HEK293 (cell line): ENCODE results near the gene GMDS.

Experiments
- CTCF ChIA-PET: fragments of 350-600 bp; formaldehyde crosslinking; extraction: SDS; loops from one replicate; lab custom pipeline; 2021; ENCODE audit warnings: antibody characterized with exemption; lab: Yijun Ruan, JAX
- POLR2A ChIA-PET: fragments of 300-600 bp; formaldehyde crosslinking; extraction: SDS; loops from one replicate; lab custom pipeline; 2020; ENCODE audit warnings: antibody characterized with exemption, inconsistent platforms; lab: Yijun Ruan, JAX
- H3K27ac ChIP-seq: fragments of 200-500 bp; sonication (Bioruptor generic); 2 replicates; pipeline ENCODE4 v1.5.1; 2014; ENCODE audit warnings: low read depth, low read length, control low read depth, inconsistent platforms; ENCODE audit errors: extremely low read depth
- H3K36me3 ChIP-seq, 2 experiments: fragments of 200-500 bp in 1 of 2; sonication (Bioruptor generic) in 1 of 2; 1 replicate in 1 of 2; 2 replicates in 1 of 2; pipeline ENCODE4 v1.5.1; 2014 to 2017; ENCODE audit warnings: inconsistent platforms in 2 of 2, low read length in 2 of 2; ENCODE audit not compliant: control insufficient read depth in 2 of 2, insufficient read depth in 1 of 2
- H3K4me1 ChIP-seq: fragments of 200-500 bp; sonication (Bioruptor generic); 2 replicates; pipeline ENCODE4 v1.5.1; 2014; ENCODE audit warnings: mild to moderate bottlenecking, low read length, inconsistent platforms; ENCODE audit not compliant: control insufficient read depth, insufficient read depth
- H3K4me3 ChIP-seq: 2 replicates; pipeline ENCODE4 v1.5.1; 2011; ENCODE audit warnings: low read depth, mild to moderate bottlenecking, control low read depth, low read length, moderate library complexity
- H3K9me3 ChIP-seq: fragments of 200-500 bp; sonication (Bioruptor generic); 2 replicates; pipeline ENCODE4 v1.5.1; 2014; ENCODE audit warnings: low read depth, low read length, inconsistent platforms; ENCODE audit not compliant: control insufficient read depth, insufficient read depth
- GLI2 ChIP-seq: fragments of 450-650 bp; formaldehyde crosslinking; IDR thresholded peaks from 2 replicates; pipeline ENCODE4; 2017; ENCODE audit warnings: missing biosample characterization, missing genetic modification characterization, low read depth, borderline replicate concordance
- KLF16 ChIP-seq: fragments of 450-650 bp; formaldehyde crosslinking; IDR thresholded peaks from 2 replicates; pipeline ENCODE4 v1.5.1; 2017; ENCODE audit warnings: missing biosample characterization, missing genetic modification characterization
- KLF8 ChIP-seq: fragments of 450-650 bp; formaldehyde crosslinking; IDR thresholded peaks from 2 replicates; pipeline ENCODE4 v1.5.1; 2016; ENCODE audit warnings: missing biosample characterization, missing genetic modification characterization
- SP2 ChIP-seq: fragments of 450-650 bp; formaldehyde crosslinking; IDR thresholded peaks from 2 replicates; pipeline ENCODE4 v1.5.1; 2016; ENCODE audit warnings: missing biosample characterization, missing genetic modification characterization
- ZNF138 ChIP-seq: fragments of 450-650 bp; formaldehyde crosslinking; IDR thresholded peaks from 2 replicates; pipeline ENCODE4 v1.5.1; 2016; ENCODE audit warnings: missing biosample characterization, missing genetic modification characterization, borderline replicate concordance
- ZNF274 ChIP-seq, 2 experiments: fragments of 200-500 bp in 1 of 2; fragments of 450-650 bp in 1 of 2; sonication (Bioruptor generic) in 1 of 2; formaldehyde crosslinking in 1 of 2; IDR thresholded peaks; 2 replicates each; pipeline versions ENCODE4 v1.5.1 to v1.6.1; 2014 to 2016; ENCODE audit warnings: borderline replicate concordance in 1 of 2, inconsistent platforms in 1 of 2, low read length in 1 of 2, missing biosample characterization in 1 of 2, missing genetic modification characterization in 1 of 2
- ZNF37A ChIP-seq: fragments of 450-650 bp; IDR thresholded peaks from 2 replicates; pipeline ENCODE4 v1.5.1; 2018; ENCODE audit warnings: missing biosample characterization, missing genetic modification characterization
- ZNF394 ChIP-seq: fragments of 450-650 bp; formaldehyde crosslinking; IDR thresholded peaks from 2 replicates; pipeline ENCODE4 v1.5.1; 2016; ENCODE audit warnings: missing biosample characterization, missing genetic modification characterization, mild to moderate bottlenecking, moderate library complexity, borderline replicate concordance
- ZNF404 ChIP-seq: fragments of 450-650 bp; formaldehyde crosslinking; IDR thresholded peaks from 2 replicates; pipeline ENCODE4 v1.5.1; 2017; ENCODE audit warnings: missing biosample characterization, missing genetic modification characterization
- ZNF426 ChIP-seq: fragments of 450-650 bp; formaldehyde crosslinking; IDR thresholded peaks from 2 replicates; pipeline ENCODE4 v1.5.1; 2017; ENCODE audit warnings: missing biosample characterization, missing genetic modification characterization, mild to moderate bottlenecking, inconsistent platforms, moderate library complexity
- ZNF473 ChIP-seq: fragments of 450-650 bp; formaldehyde crosslinking; IDR thresholded peaks from 2 replicates; pipeline ENCODE4 v1.5.1; 2017; ENCODE audit warnings: missing biosample characterization, missing genetic modification characterization
- ZNF624 ChIP-seq: fragments of 450-650 bp; formaldehyde crosslinking; IDR thresholded peaks from 2 replicates; pipeline ENCODE4 v1.5.1; 2017; ENCODE audit warnings: missing biosample characterization, missing genetic modification characterization
- ZNF791 ChIP-seq: fragments of 450-650 bp; formaldehyde crosslinking; IDR thresholded peaks from 2 replicates; pipeline ENCODE4 v1.5.1; 2016; ENCODE audit warnings: missing biosample characterization, missing genetic modification characterization
- ZNF843 ChIP-seq: fragments of 450-650 bp; formaldehyde crosslinking; IDR thresholded peaks from 2 replicates; pipeline ENCODE4 v1.5.1; 2016; ENCODE audit warnings: missing biosample characterization, missing genetic modification characterization
- TF ChIP-seq, protein P1 (sequence below): fragments of 450-650 bp; formaldehyde crosslinking; IDR thresholded peaks from 2 replicates; pipeline ENCODE4 v1.5.1; 2017; ENCODE audit warnings: missing biosample characterization, mild to moderate bottlenecking, missing genetic modification characterization, moderate library complexity
- TF ChIP-seq, protein P2 (sequence below): IDR thresholded peaks from 2 replicates; pipeline ENCODE4 v1.6.1; 2011; ENCODE audit warnings: mild to moderate bottlenecking, low read depth, low read length, borderline replicate concordance
- TF ChIP-seq, protein P3 (sequence below): fragments of 450-650 bp; formaldehyde crosslinking; IDR thresholded peaks from 2 replicates; pipeline ENCODE4 v1.5.1; 2016; ENCODE audit warnings: missing biosample characterization, missing genetic modification characterization, low read depth
- TF ChIP-seq, protein P4 (sequence below): fragments of 450-650 bp; formaldehyde crosslinking; IDR thresholded peaks from 2 replicates; pipeline ENCODE4 v1.5.1; 2016; ENCODE audit warnings: missing biosample characterization, missing genetic modification characterization
- TF ChIP-seq, protein P5 (sequence below): fragments of 450-650 bp; IDR thresholded peaks from 2 replicates; pipeline ENCODE4 v1.5.1; 2018; ENCODE audit warnings: missing biosample characterization, mild to moderate bottlenecking, missing genetic modification characterization

GMDS gene

DNA sequence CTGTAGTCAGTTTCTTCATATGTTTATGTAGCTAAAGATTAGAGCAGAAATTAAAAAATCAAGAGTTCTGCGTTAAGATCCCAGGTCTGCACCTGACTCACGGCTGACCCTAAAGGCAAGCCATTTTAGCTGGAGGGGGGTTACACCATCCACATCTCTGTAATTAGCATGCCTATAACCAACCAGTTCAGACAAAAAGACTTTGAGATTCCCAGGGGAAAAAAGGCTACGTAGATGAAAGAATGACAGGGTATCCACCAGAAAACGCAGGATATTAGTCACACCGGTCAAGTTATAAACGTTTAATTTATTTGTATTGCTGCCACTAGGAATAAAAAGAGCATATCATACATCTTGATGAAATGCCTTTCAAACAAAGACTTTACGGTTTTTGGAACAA lies 336.6 kb downstream of the GMDS start:
- no peaks in the 10 kb centered on the region for H3K4me1 ChIP-seq
- POLR2A ChIA-PET = no interaction called here
- CTCF ChIA-PET = interaction anchor here (0.6 to 0.7 kb wide), 2 partner anchors 67 to 104 kb away, joined by 3 read pairs; no protein-coding TSS in a partner anchor
- no peak overlapping the region for H3K4me3 ChIP-seq
- no peaks in the 10 kb centered on the region for H3K36me3 ChIP-seq
- H3K9me3 ChIP-seq = no peaks in the 10 kb centered on the region
- H3K27ac ChIP-seq = no peak overlapping the region
- TF ChIP-seq, protein P1, sequence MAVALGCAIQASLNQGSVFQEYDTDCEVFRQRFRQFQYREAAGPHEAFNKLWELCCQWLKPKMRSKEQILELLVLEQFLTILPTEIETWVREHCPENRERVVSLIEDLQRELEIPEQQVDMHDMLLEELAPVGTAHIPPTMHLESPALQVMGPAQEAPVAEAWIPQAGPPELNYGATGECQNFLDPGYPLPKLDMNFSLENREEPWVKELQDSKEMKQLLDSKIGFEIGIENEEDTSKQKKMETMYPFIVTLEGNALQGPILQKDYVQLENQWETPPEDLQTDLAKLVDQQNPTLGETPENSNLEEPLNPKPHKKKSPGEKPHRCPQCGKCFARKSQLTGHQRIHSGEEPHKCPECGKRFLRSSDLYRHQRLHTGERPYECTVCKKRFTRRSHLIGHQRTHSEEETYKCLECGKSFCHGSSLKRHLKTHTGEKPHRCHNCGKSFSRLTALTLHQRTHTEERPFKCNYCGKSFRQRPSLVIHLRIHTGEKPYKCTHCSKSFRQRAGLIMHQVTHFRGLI (tag by site-specific recombination) = no peak

DNA sequence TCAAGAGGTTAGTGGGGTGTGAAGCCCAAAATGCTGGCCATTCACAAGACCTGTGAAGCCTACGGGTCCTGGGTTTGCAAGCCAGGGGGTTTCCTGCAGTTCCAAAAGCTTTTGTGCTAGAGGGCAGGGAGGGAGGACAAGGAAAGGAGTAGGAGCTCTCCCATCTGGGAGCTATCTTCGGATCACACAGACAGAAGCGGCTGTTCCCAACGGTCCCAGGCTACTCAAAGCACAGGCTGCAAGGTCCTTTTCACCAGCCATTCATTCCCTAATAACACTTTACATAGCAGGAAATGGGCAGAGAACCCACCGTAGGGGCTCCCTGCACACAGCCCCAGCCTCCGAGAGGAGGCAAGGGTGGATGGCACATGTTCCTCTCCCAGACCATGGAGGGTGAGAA lies 338.8 kb downstream of the GMDS start:
- no peak overlapping the region for H3K4me3 ChIP-seq
- TF ChIP-seq ZNF274 (IDR thresholded peaks at IDR 0.05; ENCODE audit: low read length) = no peak
- TF ChIP-seq ZNF274 (tag by site-specific recombination; IDR thresholded peaks at IDR 0.05; ENCODE audit: borderline replicate concordance) = no peak
- ChIA-PET POLR2A (no interaction called here), CTCF (no interaction called here)
- H3K36me3 ChIP-seq = no peaks in the 10 kb centered on the region
- no peaks in the 10 kb centered on the region for H3K9me3 ChIP-seq
- H3K27ac ChIP-seq = no peak overlapping the region
- no peaks in the 10 kb centered on the region for H3K4me1 ChIP-seq

DNA sequence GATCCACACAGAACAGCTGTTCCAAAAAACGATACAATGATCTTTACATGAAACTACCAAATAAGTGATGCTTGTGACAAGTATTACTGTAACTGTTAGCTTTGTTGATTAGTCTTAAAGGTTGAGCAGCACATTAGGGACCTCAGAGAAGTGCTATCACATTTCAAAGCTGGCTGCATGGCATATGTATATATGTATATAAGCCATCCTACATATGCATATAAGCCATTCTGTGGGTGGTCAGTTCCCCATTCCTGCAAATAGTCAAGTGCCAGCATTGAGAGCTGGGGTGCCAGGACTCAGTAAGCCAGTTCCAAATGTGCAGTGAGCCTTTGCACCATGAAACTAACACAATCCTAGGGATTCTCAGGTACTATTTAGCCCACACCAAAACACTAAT lies 339.4 kb downstream of the GMDS start:
- TF ChIP-seq KLF16 (tag by site-specific recombination) (no peak), ZNF394 (no peak), ZNF404 (tag by site-specific recombination) (no peak), ZNF791 (tag by site-specific recombination) (no peak), ZNF843 (tag by site-specific recombination) (no peak), KLF8 (tag by site-specific recombination) (no peak), GLI2 (no peak), ZNF426 (tag by site-specific recombination) (no peak), ZNF37A (tag by site-specific recombination) (no peak), ZNF624 (tag by site-specific recombination) (no peak), SP2 (tag by site-specific recombination) (no peak), ZNF138 (tag by site-specific recombination) (no peak), ZNF473 (tag by site-specific recombination) (no peak)
- TF ChIP-seq, protein P2, sequence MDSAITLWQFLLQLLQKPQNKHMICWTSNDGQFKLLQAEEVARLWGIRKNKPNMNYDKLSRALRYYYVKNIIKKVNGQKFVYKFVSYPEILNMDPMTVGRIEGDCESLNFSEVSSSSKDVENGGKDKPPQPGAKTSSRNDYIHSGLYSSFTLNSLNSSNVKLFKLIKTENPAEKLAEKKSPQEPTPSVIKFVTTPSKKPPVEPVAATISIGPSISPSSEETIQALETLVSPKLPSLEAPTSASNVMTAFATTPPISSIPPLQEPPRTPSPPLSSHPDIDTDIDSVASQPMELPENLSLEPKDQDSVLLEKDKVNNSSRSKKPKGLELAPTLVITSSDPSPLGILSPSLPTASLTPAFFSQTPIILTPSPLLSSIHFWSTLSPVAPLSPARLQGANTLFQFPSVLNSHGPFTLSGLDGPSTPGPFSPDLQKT = no peak
- TF ChIP-seq, protein P3, sequence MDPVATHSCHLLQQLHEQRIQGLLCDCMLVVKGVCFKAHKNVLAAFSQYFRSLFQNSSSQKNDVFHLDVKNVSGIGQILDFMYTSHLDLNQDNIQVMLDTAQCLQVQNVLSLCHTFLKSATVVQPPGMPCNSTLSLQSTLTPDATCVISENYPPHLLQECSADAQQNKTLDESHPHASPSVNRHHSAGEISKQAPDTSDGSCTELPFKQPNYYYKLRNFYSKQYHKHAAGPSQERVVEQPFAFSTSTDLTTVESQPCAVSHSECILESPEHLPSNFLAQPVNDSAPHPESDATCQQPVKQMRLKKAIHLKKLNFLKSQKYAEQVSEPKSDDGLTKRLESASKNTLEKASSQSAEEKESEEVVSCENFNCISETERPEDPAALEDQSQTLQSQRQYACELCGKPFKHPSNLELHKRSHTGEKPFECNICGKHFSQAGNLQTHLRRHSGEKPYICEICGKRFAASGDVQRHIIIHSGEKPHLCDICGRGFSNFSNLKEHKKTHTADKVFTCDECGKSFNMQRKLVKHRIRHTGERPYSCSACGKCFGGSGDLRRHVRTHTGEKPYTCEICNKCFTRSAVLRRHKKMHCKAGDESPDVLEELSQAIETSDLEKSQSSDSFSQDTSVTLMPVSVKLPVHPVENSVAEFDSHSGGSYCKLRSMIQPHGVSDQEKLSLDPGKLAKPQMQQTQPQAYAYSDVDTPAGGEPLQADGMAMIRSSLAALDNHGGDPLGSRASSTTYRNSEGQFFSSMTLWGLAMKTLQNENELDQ = no peak
- TF ChIP-seq, protein P4, sequence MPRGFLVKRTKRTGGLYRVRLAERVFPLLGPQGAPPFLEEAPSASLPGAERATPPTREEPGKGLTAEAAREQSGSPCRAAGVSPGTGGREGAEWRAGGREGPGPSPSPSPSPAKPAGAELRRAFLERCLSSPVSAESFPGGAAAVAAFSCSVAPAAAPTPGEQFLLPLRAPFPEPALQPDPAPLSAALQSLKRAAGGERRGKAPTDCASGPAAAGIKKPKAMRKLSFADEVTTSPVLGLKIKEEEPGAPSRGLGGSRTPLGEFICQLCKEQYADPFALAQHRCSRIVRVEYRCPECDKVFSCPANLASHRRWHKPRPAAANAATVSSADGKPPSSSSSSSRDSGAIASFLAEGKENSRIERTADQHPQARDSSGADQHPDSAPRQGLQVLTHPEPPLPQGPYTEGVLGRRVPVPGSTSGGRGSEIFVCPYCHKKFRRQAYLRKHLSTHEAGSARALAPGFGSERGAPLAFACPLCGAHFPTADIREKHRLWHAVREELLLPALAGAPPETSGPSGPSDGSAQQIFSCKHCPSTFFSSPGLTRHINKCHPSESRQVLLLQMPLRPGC (tag by site-specific recombination) = no peak
- TF ChIP-seq, protein P5, sequence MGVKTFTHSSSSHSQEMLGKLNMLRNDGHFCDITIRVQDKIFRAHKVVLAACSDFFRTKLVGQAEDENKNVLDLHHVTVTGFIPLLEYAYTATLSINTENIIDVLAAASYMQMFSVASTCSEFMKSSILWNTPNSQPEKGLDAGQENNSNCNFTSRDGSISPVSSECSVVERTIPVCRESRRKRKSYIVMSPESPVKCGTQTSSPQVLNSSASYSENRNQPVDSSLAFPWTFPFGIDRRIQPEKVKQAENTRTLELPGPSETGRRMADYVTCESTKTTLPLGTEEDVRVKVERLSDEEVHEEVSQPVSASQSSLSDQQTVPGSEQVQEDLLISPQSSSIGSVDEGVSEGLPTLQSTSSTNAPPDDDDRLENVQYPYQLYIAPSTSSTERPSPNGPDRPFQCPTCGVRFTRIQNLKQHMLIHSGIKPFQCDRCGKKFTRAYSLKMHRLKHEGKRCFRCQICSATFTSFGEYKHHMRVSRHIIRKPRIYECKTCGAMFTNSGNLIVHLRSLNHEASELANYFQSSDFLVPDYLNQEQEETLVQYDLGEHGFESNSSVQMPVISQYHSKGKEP (tag by site-specific recombination) = no peak
- H3K4me1 ChIP-seq = no peaks in the 10 kb centered on the region
- POLR2A ChIA-PET = no interaction called here
- H3K9me3 ChIP-seq = no peaks in the 10 kb centered on the region
- no peak overlapping the region for H3K4me3 ChIP-seq
- H3K36me3 ChIP-seq = no peaks in the 10 kb centered on the region
- CTCF ChIA-PET = interaction anchor here (0.6 kb wide), 1 partner anchor 231 kb away, joined by 5 read pairs; no protein-coding TSS in a partner anchor
- no peak overlapping the region for H3K27ac ChIP-seq
